A549 (cell line): Measurements from ENCODE around the gene TMEM18. TPM values are rescaled to one million over a fixed set of nuclear protein-coding genes. Genes with fewer than 3 reads are reported as not detected.

Experiments
- ATAC-seq, 2 experiments: fragments of 200-7000 bp in 1 of 2; fragments of >200 bp in 1 of 2; cut with Nextera tagmentation in 1 of 2; cut with Tn5 transposase in 1 of 2; 3 replicates each; pipeline versions ENCODE4 v1.8.0 to v1.9.1; 2018 to 2020; ENCODE audit warnings: mild to moderate bottlenecking in 1 of 2, moderate library complexity in 1 of 2
- CTCF ChIA-PET: fragments of 300-600 bp; sonication (Branson Sonifier 250); formaldehyde crosslinking; extraction: SDS; loops from one replicate; lab custom pipeline; 2021; ENCODE audit warnings: antibody characterized with exemption, inconsistent platforms; lab: Yijun Ruan, JAX
- POLR2A ChIA-PET: fragments of 350-600 bp; formaldehyde crosslinking; extraction: SDS; loops from one replicate; lab custom pipeline; 2021; ENCODE audit warnings: antibody characterized with exemption, inconsistent platforms; lab: Yijun Ruan, JAX
- DNase-seq, 2 experiments: peaks; one replicate each; pipeline versions ENCODE4 v3.0.0 to v3.0.0-alpha.2; 2011 to 2016; ENCODE audit warnings: low read depth in 1 of 2, low spot score in 1 of 2
- FAIRE-seq: peaks from 2 replicates; lab custom pipeline; 2011; peaks lifted over from hg19 to GRCh38; lab: Jason Lieb, UNC
- H3K27ac ChIP-seq, 2 experiments: fragments of >200 bp; sonication (Bioruptor Twin); formaldehyde crosslinking; 3 replicates each; pipeline ENCODE4 v1.5.1; 2016 to 2017
- H3K4me1 ChIP-seq: fragments of >200 bp; sonication (Bioruptor Twin); formaldehyde crosslinking; 3 replicates; pipeline ENCODE4 v1.6.1; 2016
- H3K4me2 ChIP-seq: fragments of >200 bp; sonication (Bioruptor Twin); formaldehyde crosslinking; 3 replicates; pipeline ENCODE4 v1.6.1; 2016
- H3K4me3 ChIP-seq: fragments of >200 bp; sonication (Bioruptor Twin); formaldehyde crosslinking; 3 replicates; pipeline ENCODE4 v1.5.1; 2016
- H3K9me3 ChIP-seq: fragments of >200 bp; sonication (Bioruptor Twin); formaldehyde crosslinking; 3 replicates; pipeline ENCODE4 v1.6.1; 2016
- BCL3 ChIP-seq: fragments of >200 bp; sonication (Bioruptor Twin); formaldehyde crosslinking; IDR thresholded peaks from 3 replicates; pipeline ENCODE4 v1.6.1; 2016
- BHLHE40 ChIP-seq: IDR thresholded peaks from 2 replicates; pipeline ENCODE4 v1.6.1; 2012; ENCODE audit warnings: low read depth, low read length, inconsistent platforms
- HDAC2 ChIP-seq: fragments of 200-600 bp; sonication (generic); IDR thresholded peaks from 2 replicates; pipeline ENCODE4 v1.6.1; 2016
- HEYL ChIP-seq: fragments of 250-450 bp; sonication (Bioruptor Pico); IDR thresholded peaks from 2 replicates; pipeline ENCODE4 v1.8.0; 2021; ENCODE audit warnings: mild to moderate bottlenecking, moderate library complexity
- HOXB5 ChIP-seq: fragments of 250-450 bp; sonication (Bioruptor Pico); IDR thresholded peaks from 2 replicates; pipeline ENCODE4 v1.5.0; 2020; ENCODE audit warnings: mild to moderate bottlenecking, moderate library complexity
- JUN ChIP-seq, 2 experiments: fragments of >200 bp; sonication (Bioruptor Twin); formaldehyde crosslinking; IDR thresholded peaks; 2 replicates in 1 of 2; 3 replicates in 1 of 2; pipeline ENCODE4 v1.6.1; 2016 to 2017
- JUNB ChIP-seq: fragments of >200 bp; sonication (Bioruptor Twin); formaldehyde crosslinking; IDR thresholded peaks from 2 replicates; pipeline ENCODE4 v1.6.1; 2016
- KDM5A ChIP-seq: fragments of 200-600 bp; sonication (generic); IDR thresholded peaks from 2 replicates; pipeline ENCODE4 v1.6.1; 2016; ENCODE audit warnings: antibody characterized with exemption, mild to moderate bottlenecking
- MAZ ChIP-seq: fragments of 150-350 bp; IDR thresholded peaks from 2 replicates; pipeline ENCODE4 v1.6.1; 2014; ENCODE audit warnings: antibody characterized with exemption, low read depth, low read length, borderline replicate concordance
- RCOR1 ChIP-seq: fragments of 150-350 bp; IDR thresholded peaks from 2 replicates; pipeline ENCODE4 v1.6.1; 2014; ENCODE audit warnings: antibody characterized with exemption, low read length, low read depth
- RNF2 ChIP-seq: fragments of 200-600 bp; sonication (generic); IDR thresholded peaks from 2 replicates; pipeline ENCODE4 v1.6.1; 2016; ENCODE audit warnings: low read depth, mild to moderate bottlenecking, antibody characterized with exemption, moderate library complexity, borderline replicate concordance
- TP53 ChIP-seq: fragments of 250-450 bp; sonication (Bioruptor Pico); IDR thresholded peaks from 2 replicates; pipeline ENCODE4 v1.5.0; 2021; ENCODE audit warnings: mild to moderate bottlenecking, moderate library complexity
- ZC3H11A ChIP-seq: fragments of 450-650 bp; IDR thresholded peaks from 2 replicates; pipeline ENCODE4 v1.6.1; 2014; ENCODE audit warnings: antibody characterized with exemption, mild to moderate bottlenecking
- ZNF302 ChIP-seq: fragments of 250-450 bp; sonication (Bioruptor Pico); IDR thresholded peaks from 2 replicates; pipeline ENCODE4 v1.9.0; 2021; ENCODE audit warnings: inconsistent platforms, mild to moderate bottlenecking, moderate library complexity
- ZSCAN20 ChIP-seq: fragments of 250-450 bp; sonication (Bioruptor Pico); IDR thresholded peaks from 2 replicates; pipeline ENCODE4 v1.8.0; 2022; ENCODE audit warnings: mild to moderate bottlenecking, moderate library complexity
- WGBS: methylation state at CpG from one replicate; pipeline ENCODE4 v1.1.6; 2017; ENCODE audit errors: missing lambda C conversion rate; 5-methylcytosine and 5-hydroxymethylcytosine counted together
- polyA plus RNA-seq, 4 experiments: library from polyadenylated mRNA; depleted of rRNA in 3 of 4; stranded (reverse); fragments of >200 nt; fragmentation: RNase III in 1 of 4; extraction: RNeasy Plus Mini Kit Qiagen cat#74134 plus additional on column Dnase treatment in 1 of 4; gene quantifications; 2 replicates in 3 of 4; 3 replicates in 1 of 4; pipeline ENCODE4 v1.2.3, GENCODE V29; 2011 to 2017
- TF ChIP-seq, protein P1 (sequence below): fragments of >200 bp; sonication (Bioruptor Twin); formaldehyde crosslinking; IDR thresholded peaks from 3 replicates; pipeline ENCODE4 v1.5.1; 2016
- TF ChIP-seq, protein P2 (sequence below): IDR thresholded peaks from 2 replicates; pipeline ENCODE4 v1.6.1; 2012; ENCODE audit warnings: low read depth, borderline replicate concordance
- TF ChIP-seq, protein P3 (sequence below): fragments of >200 bp; sonication (Bioruptor Twin); formaldehyde crosslinking; IDR thresholded peaks from 2 replicates; pipeline ENCODE4 v1.6.1; 2016
- TF ChIP-seq, protein P4 (sequence below): fragments of 250-450 bp; sonication (Bioruptor Pico); IDR thresholded peaks from 2 replicates; pipeline ENCODE4 v1.5.0; 2021; ENCODE audit warnings: mild to moderate bottlenecking, moderate library complexity, borderline replicate concordance
- TF ChIP-seq, protein P5 (sequence below): fragments of 250-450 bp; sonication (Bioruptor Pico); IDR thresholded peaks from 2 replicates; pipeline ENCODE4 v1.5.0; 2020; ENCODE audit warnings: low read depth, mild to moderate bottlenecking, moderate library complexity

The TMEM18 gene
- polyA plus RNA-seq, 2 of the 4 experiments (the other 2 are of a cell fraction), result 35.6 to 75.0 TPM

DNA sequence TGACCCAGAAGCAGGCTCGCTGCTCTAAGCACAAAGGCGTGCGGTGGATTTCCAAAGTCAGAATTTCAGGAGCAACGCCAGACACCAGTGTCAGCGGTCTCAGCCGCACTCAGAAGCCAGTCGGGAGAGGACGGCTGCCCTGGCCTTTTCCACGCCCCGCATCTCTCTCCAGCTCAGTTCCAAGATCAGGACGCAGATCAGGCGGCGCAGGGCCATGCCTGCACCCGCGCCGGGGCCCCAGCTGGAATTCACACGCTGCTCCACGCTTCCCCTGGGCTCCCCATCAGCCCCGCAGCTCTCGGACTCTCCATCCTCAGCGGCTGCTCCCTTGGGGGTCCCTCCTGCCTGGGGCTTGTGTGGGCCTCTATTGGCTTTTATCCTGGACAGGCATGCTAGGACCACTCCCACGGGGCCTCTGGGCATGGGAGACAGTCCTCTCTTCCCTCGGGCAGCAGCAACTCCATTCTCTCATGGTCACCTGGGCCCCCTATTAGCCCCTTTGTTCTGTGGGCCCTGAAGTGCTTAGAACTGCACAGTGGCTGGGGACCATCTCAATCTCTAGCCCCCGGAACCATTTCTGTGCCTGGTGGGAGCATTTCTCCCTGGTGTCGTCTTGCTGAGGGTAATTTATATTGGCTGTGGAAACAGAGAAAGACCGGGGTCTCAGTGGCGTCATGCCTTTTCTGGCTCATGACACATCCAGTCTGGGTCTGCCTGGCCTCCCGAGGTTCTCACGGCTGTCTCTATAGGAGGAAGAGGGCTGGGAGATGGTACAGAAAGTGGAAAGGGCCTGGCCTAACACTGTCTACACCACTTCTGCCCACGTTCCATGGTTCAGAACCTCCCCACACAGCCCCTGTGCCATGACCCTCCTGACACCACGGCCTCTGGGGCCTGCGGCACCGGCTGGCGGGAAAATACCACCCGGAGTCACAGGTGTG lies 14.9 kb upstream of the TMEM18 start:
- FAIRE-seq, result no peak
- H3K4me1 ChIP-seq, result no peaks in the 10 kb centered on the region
- H3K4me3 ChIP-seq, result no peak overlapping the region
- ATAC-seq, result no peak
- peaks cover 9% of the 10 kb centered on the region; the same call in 1 of the 3 replicates for H3K9me3 ChIP-seq
- H3K4me2 ChIP-seq, result no peak overlapping the region
- 74% methylated on average over 34 of the region's 35 CpGs for WGBS
- ChIA-PET CTCF (no interaction called here), POLR2A (no interaction called here)
- DNase-seq, result no peak
- no peak overlapping the region for H3K27ac ChIP-seq
- no peak for TF ChIP-seq ZSCAN20 (CRISPR knock-in tag)
- TF ChIP-seq JUNB, result no peak
- TF ChIP-seq, protein P1, sequence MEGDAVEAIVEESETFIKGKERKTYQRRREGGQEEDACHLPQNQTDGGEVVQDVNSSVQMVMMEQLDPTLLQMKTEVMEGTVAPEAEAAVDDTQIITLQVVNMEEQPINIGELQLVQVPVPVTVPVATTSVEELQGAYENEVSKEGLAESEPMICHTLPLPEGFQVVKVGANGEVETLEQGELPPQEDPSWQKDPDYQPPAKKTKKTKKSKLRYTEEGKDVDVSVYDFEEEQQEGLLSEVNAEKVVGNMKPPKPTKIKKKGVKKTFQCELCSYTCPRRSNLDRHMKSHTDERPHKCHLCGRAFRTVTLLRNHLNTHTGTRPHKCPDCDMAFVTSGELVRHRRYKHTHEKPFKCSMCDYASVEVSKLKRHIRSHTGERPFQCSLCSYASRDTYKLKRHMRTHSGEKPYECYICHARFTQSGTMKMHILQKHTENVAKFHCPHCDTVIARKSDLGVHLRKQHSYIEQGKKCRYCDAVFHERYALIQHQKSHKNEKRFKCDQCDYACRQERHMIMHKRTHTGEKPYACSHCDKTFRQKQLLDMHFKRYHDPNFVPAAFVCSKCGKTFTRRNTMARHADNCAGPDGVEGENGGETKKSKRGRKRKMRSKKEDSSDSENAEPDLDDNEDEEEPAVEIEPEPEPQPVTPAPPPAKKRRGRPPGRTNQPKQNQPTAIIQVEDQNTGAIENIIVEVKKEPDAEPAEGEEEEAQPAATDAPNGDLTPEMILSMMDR, result no peak
- TF ChIP-seq BCL3, result no peak
- no peak for TF ChIP-seq HDAC2
- TF ChIP-seq ZNF302 (CRISPR knock-in tag), result no peak
- TF ChIP-seq JUN (IDR thresholded peaks at IDR 0.05), result no peak
- TF ChIP-seq ZC3H11A, result no peak
- TF ChIP-seq, protein P2, sequence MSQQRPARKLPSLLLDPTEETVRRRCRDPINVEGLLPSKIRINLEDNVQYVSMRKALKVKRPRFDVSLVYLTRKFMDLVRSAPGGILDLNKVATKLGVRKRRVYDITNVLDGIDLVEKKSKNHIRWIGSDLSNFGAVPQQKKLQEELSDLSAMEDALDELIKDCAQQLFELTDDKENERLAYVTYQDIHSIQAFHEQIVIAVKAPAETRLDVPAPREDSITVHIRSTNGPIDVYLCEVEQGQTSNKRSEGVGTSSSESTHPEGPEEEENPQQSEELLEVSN, result no peak
- no peak for TF ChIP-seq MAZ
- TF ChIP-seq, protein P3, sequence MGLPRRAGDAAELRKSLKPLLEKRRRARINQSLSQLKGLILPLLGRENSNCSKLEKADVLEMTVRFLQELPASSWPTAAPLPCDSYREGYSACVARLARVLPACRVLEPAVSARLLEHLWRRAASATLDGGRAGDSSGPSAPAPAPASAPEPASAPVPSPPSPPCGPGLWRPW, result no peak
- TF ChIP-seq, protein P4, sequence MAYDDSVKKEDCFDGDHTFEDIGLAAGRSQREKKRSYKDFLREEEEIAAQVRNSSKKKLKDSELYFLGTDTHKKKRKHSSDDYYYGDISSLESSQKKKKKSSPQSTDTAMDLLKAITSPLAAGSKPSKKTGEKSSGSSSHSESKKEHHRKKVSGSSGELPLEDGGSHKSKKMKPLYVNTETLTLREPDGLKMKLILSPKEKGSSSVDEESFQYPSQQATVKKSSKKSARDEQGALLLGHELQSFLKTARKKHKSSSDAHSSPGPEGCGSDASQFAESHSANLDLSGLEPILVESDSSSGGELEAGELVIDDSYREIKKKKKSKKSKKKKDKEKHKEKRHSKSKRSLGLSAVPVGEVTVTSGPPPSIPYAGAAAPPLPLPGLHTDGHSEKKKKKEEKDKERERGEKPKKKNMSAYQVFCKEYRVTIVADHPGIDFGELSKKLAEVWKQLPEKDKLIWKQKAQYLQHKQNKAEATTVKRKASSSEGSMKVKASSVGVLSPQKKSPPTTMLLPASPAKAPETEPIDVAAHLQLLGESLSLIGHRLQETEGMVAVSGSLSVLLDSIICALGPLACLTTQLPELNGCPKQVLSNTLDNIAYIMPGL (CRISPR knock-in tag), result no peak

- Histone ChIP-seq H3K27ac (no peak overlapping the region), H3K9me3 (peaks cover 22% of the 10 kb centered on the region), H3K4me2 (no peak overlapping the region), H3K4me3 (no peak overlapping the region), H3K4me1 (no peaks in the 10 kb centered on the region)
- 55% methylated on average over 10 of the region's 10 CpGs for WGBS
- ATAC-seq (no peak), FAIRE-seq (no peak), DNase-seq (no peak)
- ChIA-PET POLR2A (interaction anchor here (0.6 kb wide), 1 partner anchor 14 kb away, joined by 3 read pairs; no protein-coding TSS in a partner anchor), CTCF (no interaction called here)
- TF ChIP-seq RNF2, result no peak
- TF ChIP-seq RCOR1, result no peak
- TF ChIP-seq TP53 (CRISPR knock-in tag), result no peak
- TF ChIP-seq HOXB5 (CRISPR knock-in tag), result no peak
- TF ChIP-seq BHLHE40, result no peak
- TF ChIP-seq ZNF302 (CRISPR knock-in tag), result no peak
- TF ChIP-seq, protein P5, sequence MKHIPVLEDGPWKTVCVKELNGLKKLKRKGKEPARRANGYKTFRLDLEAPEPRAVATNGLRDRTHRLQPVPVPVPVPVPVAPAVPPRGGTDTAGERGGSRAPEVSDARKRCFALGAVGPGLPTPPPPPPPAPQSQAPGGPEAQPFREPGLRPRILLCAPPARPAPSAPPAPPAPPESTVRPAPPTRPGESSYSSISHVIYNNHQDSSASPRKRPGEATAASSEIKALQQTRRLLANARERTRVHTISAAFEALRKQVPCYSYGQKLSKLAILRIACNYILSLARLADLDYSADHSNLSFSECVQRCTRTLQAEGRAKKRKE (CRISPR knock-in tag), result no peak
- no peak for TF ChIP-seq KDM5A
- no peak for TF ChIP-seq HEYL (CRISPR knock-in tag)
These were observed 13.6 kb upstream of the TMEM18 start for GRCh38 chr2:690799-691198.
